Lung (tissue), 12 donors: Measurements from ENCODE around the gene BANK1. TPM values are rescaled to one million over a fixed set of nuclear protein-coding genes. Genes with fewer than 3 reads are reported as not detected.

ENCODE experiments used
- ATAC-seq: fragments of 200-7000 bp; cut with Tn5 transposase; one replicate; pipeline ENCODE4 v1.9.1; 2020; ENCODE audit warnings: moderate number of reproducible peaks; ENCODE audit not compliant: insufficient read depth, low FRiP score
- DNase-seq, 3 donors: peaks; one replicate each; pipeline ENCODE4 v3.0.0-alpha.2; 2013 to 2017
- H3K27ac ChIP-seq, 2 donors: one replicate each; pipeline ENCODE4 v1.5.1; 2013; ENCODE audit warnings: mild to moderate bottlenecking in 2 of 2, moderate library complexity in 2 of 2, control low read depth in 1 of 2, inconsistent platforms in 1 of 2, low read depth in 1 of 2, low read length in 1 of 2
- H3K27me3 ChIP-seq, 3 donors: one replicate each; pipeline ENCODE4 v1.5.1; 2013; ENCODE audit warnings: low read length in 2 of 3; ENCODE audit not compliant: control insufficient read depth in 3 of 3, insufficient read depth in 3 of 3
- H3K36me3 ChIP-seq, 4 donors: one replicate each; pipeline ENCODE4 v1.5.1; 2013; ENCODE audit warnings: low read length in 4 of 4, mild to moderate bottlenecking in 1 of 4, moderate library complexity in 1 of 4; ENCODE audit not compliant: control insufficient read depth in 4 of 4, insufficient read depth in 4 of 4
- H3K4me1 ChIP-seq, 5 donors: one replicate each; pipeline ENCODE4 v1.5.1; 2013; ENCODE audit warnings: low read length in 5 of 5, mild to moderate bottlenecking in 2 of 5, moderate library complexity in 1 of 5; ENCODE audit not compliant: control insufficient read depth in 5 of 5, insufficient read depth in 5 of 5
- H3K4me3 ChIP-seq: one replicate; pipeline ENCODE4 v1.5.1; 2013; ENCODE audit warnings: mild to moderate bottlenecking, control low read depth, moderate library complexity
- H3K9ac ChIP-seq, 2 donors: one replicate each; pipeline ENCODE4 v1.5.1; 2013; ENCODE audit warnings: low read length in 2 of 2, control low read depth in 1 of 2; ENCODE audit not compliant: insufficient read depth in 1 of 2
- H3K9me3 ChIP-seq, 4 donors: one replicate each; pipeline ENCODE4 v1.5.1; 2013; ENCODE audit warnings: low read length in 3 of 4, mild to moderate bottlenecking in 1 of 4, moderate library complexity in 1 of 4; ENCODE audit not compliant: control insufficient read depth in 4 of 4, insufficient read depth in 3 of 4
- CTCF ChIP-seq: IDR thresholded peaks from 2 replicates; pipeline ENCODE4 v1.5.1; 2012; ENCODE audit warnings: mild to moderate bottlenecking; ENCODE audit errors: control extremely low read depth, extremely low read depth
- WGBS, 2 donors: extraction: QIAGEN DNeasy Blood & Tissue Kit; methylation state at CpG; one replicate each; pipeline ENCODE4 v1.1.7; 2013; 5-methylcytosine and 5-hydroxymethylcytosine counted together
- polyA plus RNA-seq, 2 donors: library from polyadenylated mRNA; stranded (reverse); fragments of 200-250 nt; gene quantifications; one replicate each; pipeline ENCODE4 v1.2.1, GENCODE V29; 2013
- total RNA-seq, 2 donors: library from RNA; depleted of rRNA in 1 of 2; stranded (reverse); fragments of >200 nt in 1 of 2; gene quantifications; one replicate each; pipeline ENCODE4 v1.2.1, GENCODE V29; 2014 to 2021
- donor health status: control.
- donor health status: control.
- donor health status: Bipolar disorder and iron deficiency.
- donor health status: healthy.
- donor health status: DM: yes; HTN: yes; CAD: no.

BANK1 gene
- total and polyA plus RNA-seq, 4 donors: 7.0 to 20.5 (median 8.9) TPM

GRCh38 chr4:101969965-101970364 is 179.4 kb downstream of the BANK1 start:
- Histone ChIP-seq H3K9me3 (no peaks in the 10 kb centered on the region), H3K27ac (no peak overlapping the region), H3K9ac (no peak overlapping the region), H3K36me3 (no peaks in the 10 kb centered on the region), H3K27me3 (no peaks in the 10 kb centered on the region), H3K4me1 (peaks cover 0 to 4% (median 0%) of the 10 kb centered on the region in 5 donors), H3K4me3 (no peak overlapping the region)
- 78 to 86% methylated on average over 6 of the region's 6 CpGs for WGBS, 2 donors
- no peak for DNase-seq
- ATAC-seq: no peak
- no peak for TF ChIP-seq CTCF

GRCh38 chr4:101970547-101971155 is 180.1 kb downstream of the BANK1 start:
- H3K9me3 ChIP-seq: no peaks in the 10 kb centered on the region
- ATAC-seq (no peak), DNase-seq (no peak)
- no peak overlapping the region for H3K27ac ChIP-seq
- no peak for TF ChIP-seq CTCF
- no peak overlapping the region for H3K4me3 ChIP-seq
- H3K4me1 ChIP-seq: peaks cover 0 to 4% (median 0%) of the 10 kb centered on the region in 5 donors
- 72 to 78% methylated on average over 6 of the region's 6 CpGs for WGBS, 2 donors
- no peak overlapping the region for H3K9ac ChIP-seq
- H3K27me3 ChIP-seq: no peaks in the 10 kb centered on the region
- no peaks in the 10 kb centered on the region for H3K36me3 ChIP-seq

GRCh38 chr4:101972791-101973190 is 182.3 kb downstream of the BANK1 start:
- Histone ChIP-seq H3K27me3 (no peaks in the 10 kb centered on the region), H3K27ac (no peak overlapping the region), H3K9me3 (no peaks in the 10 kb centered on the region), H3K4me3 (no peak overlapping the region), H3K4me1 (peaks cover 0 to 4% (median 0%) of the 10 kb centered on the region in 5 donors), H3K36me3 (no peaks in the 10 kb centered on the region), H3K9ac (no peak overlapping the region)
- ATAC-seq: no peak
- DNase-seq: no peak
- no peak for TF ChIP-seq CTCF
- 58 to 64% methylated on average over 2 of the region's 2 CpGs for WGBS, 2 donors

- peaks cover 0 to 4% (median 0%) of the 10 kb centered on the region in 5 donors for H3K4me1 ChIP-seq
- TF ChIP-seq CTCF: no peak
- no peak overlapping the region for H3K4me3 ChIP-seq
- H3K27ac ChIP-seq: no peak overlapping the region
- H3K9me3 ChIP-seq: no peaks in the 10 kb centered on the region
- ATAC-seq (no peak), DNase-seq (no peak)
- H3K9ac ChIP-seq: no peak overlapping the region
- no peaks in the 10 kb centered on the region for H3K27me3 ChIP-seq
- 85 to 98% methylated on average over 1 of the region's 1 CpG for WGBS, 2 donors
- H3K36me3 ChIP-seq: no peaks in the 10 kb centered on the region
Measured at GRCh38 chr4:101973361-101973760, 182.8 kb downstream of the BANK1 start.
